Adrenal gland (tissue), 12 donors: ENCODE results near the gene RAD23B. TPM values are rescaled to one million over a fixed set of nuclear protein-coding genes. Genes with fewer than 3 reads are reported as not detected.

Source experiments
- DNase-seq, 7 donors: peaks; one replicate each; pipeline ENCODE4 v3.0.0-alpha.2; 2019 to 2020
- H3K27ac ChIP-seq, 5 donors: fragments of 200-600 bp; sonication (generic) in 4 of 5; 1 replicate in 3 of 5; 2 replicates in 2 of 5; pipeline versions ENCODE4 v1.5.1 to v1.8.0; 2016 to 2020; ENCODE audit warnings: mild to moderate bottlenecking in 1 of 5
- H3K27me3 ChIP-seq: fragments of 200-600 bp; 2 replicates; pipeline ENCODE4 v1.8.0; 2021
- H3K36me3 ChIP-seq, 2 donors: fragments of 200-600 bp; replicated peaks in 1 of 2; 1 replicate in 1 of 2; 2 replicates in 1 of 2; pipeline versions ENCODE4 v1.5.1 to v1.8.0; 2018 to 2022
- H3K4me1 ChIP-seq, 2 donors: fragments of 200-600 bp; replicated peaks in 1 of 2; 1 replicate in 1 of 2; 2 replicates in 1 of 2; pipeline versions ENCODE4 v1.5.1 to v1.8.0; 2018 to 2021
- H3K4me3 ChIP-seq, 4 donors: fragments of 200-600 bp; sonication (generic) in 3 of 4; one replicate each; pipeline ENCODE4 v1.5.1; 2016 to 2018
- H3K9me3 ChIP-seq, 3 donors: fragments of 200-600 bp; sonication (generic) in 1 of 3; replicated peaks in 1 of 3; 1 replicate in 2 of 3; 2 replicates in 1 of 3; pipeline versions ENCODE4 v1.5.1 to v1.8.0; 2016 to 2021
- POLR2A ChIP-seq, 2 donors: fragments of 450-650 bp; IDR thresholded peaks; one replicate each; pipeline ENCODE4 v1.6.1; 2017; ENCODE audit warnings: antibody characterized with exemption in 2 of 2, mild to moderate bottlenecking in 2 of 2, moderate library complexity in 1 of 2
- WGBS, 4 donors: extraction: QIAGEN DNeasy Blood & Tissue Kit in 2 of 4; methylation state at CpG; one replicate each; pipeline versions ENCODE4 v1.1.5 to v1.1.7; 2013 to 2017; 5-methylcytosine and 5-hydroxymethylcytosine counted together
- intact Hi-C, 2 donors: fragments of 100-400 bp; cut with DNase I; formaldehyde crosslinking; loops; one replicate each; pipeline versions ENCODE4 v1.14.1 to v1.15.0; 2022 to 2023
- polyA plus RNA-seq, 3 donors: library from polyadenylated mRNA; stranded (reverse); fragments of 200-250 nt in 2 of 3; fragments of 350-450 nt in 1 of 3; fragmentation: Illumina TruSeq in 1 of 3; extraction: RNeasy Lipid Tissue Mini Kit (QIAGEN cat#74804) in 1 of 3; gene quantifications; one replicate each; pipeline ENCODE4 v1.2.3, GENCODE V29; 2013 to 2014
- total RNA-seq, 9 donors: library from RNA; depleted of rRNA in 4 of 9; stranded (reverse); fragments of >200 nt in 4 of 9; fragments of 120-200 nt in 1 of 9; fragmentation: NEBNext Ultra II Directional in 1 of 9; extraction: Animal tissue kit (Norgen Biotek cat#: 25700) in 1 of 9; gene quantifications; one replicate each; pipeline versions ENCODE4 v1.1.0 to v1.2.4, GENCODE V29; 2013 to 2023
- TF ChIP-seq, protein P1 (sequence below), 6 experiments: fragments of 450-650 bp in 4 of 6; fragments of 200-600 bp in 2 of 6; sonication (generic) in 1 of 6; IDR thresholded peaks; 1 replicate in 5 of 6; 2 replicates in 1 of 6; pipeline versions ENCODE4 v1.5.1 to v1.8.0; 2016 to 2021; ENCODE audit warnings: antibody characterized with exemption in 6 of 6, mild to moderate bottlenecking in 2 of 6, moderate library complexity in 1 of 6
- donor health status: healthy with polysubstance abuse.
- donor health status: Bipolar disorder and iron deficiency.
- donor health status: DM: yes; HTN: yes; CAD: no.
- donor health status: DM: no; HTN: no; CAD: no.
- donor health status: DM: no; HTN: no; CAD: no.
- donor health status: DM: yes; HTN: yes; CAD: no.

The RAD23B gene
- total and polyA plus RNA-seq, 12 donors = 31.7 to 222 (median 75.4) TPM

GRCh38 chr9:107261106-107261505, 22.0 kb upstream of the RAD23B start:
- 78 to 83% (median 82%) methylated on average over 5 of the region's 5 CpGs for WGBS, 4 donors
- H3K9me3 ChIP-seq = peaks cover 0 to 7% (median 0%) of the 10 kb centered on the region in 3 donors
- DNase-seq = no peak
- no peaks in the 10 kb centered on the region for H3K27me3 ChIP-seq
- no peak overlapping the region for H3K4me3 ChIP-seq
- intact Hi-C loops = no loop called here
- no peaks in the 10 kb centered on the region for H3K4me1 ChIP-seq
- no peaks in the 10 kb centered on the region for H3K36me3 ChIP-seq
- TF ChIP-seq, protein P1, sequence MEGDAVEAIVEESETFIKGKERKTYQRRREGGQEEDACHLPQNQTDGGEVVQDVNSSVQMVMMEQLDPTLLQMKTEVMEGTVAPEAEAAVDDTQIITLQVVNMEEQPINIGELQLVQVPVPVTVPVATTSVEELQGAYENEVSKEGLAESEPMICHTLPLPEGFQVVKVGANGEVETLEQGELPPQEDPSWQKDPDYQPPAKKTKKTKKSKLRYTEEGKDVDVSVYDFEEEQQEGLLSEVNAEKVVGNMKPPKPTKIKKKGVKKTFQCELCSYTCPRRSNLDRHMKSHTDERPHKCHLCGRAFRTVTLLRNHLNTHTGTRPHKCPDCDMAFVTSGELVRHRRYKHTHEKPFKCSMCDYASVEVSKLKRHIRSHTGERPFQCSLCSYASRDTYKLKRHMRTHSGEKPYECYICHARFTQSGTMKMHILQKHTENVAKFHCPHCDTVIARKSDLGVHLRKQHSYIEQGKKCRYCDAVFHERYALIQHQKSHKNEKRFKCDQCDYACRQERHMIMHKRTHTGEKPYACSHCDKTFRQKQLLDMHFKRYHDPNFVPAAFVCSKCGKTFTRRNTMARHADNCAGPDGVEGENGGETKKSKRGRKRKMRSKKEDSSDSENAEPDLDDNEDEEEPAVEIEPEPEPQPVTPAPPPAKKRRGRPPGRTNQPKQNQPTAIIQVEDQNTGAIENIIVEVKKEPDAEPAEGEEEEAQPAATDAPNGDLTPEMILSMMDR (IDR thresholded peaks at IDR 0.05) = no peak
- H3K27ac ChIP-seq = no peak overlapping the region

DNA sequence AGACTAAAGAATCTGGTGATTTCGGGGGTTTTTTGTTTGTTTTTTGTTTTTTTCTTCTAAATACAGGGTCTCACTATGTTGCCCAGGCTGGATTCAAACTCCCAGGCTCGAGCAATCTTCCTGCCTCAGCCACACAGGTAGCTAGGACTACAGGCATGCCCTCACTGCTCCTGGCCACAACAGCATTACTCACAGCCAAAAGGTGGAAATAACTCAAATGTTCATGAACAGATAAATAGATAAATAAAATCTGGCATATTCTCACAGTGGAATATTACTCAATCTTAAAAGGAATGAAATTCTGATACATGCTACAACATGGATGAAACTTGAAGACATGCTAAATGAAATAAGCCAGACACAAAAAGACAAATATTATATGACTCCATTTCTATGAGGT, 19.8 kb upstream of the RAD23B start:
- DNase-seq = no peak
- Histone ChIP-seq H3K4me3 (no peak overlapping the region), H3K36me3 (no peaks in the 10 kb centered on the region), H3K27ac (no peak overlapping the region), H3K4me1 (no peaks in the 10 kb centered on the region), H3K27me3 (peaks cover 6% of the 10 kb centered on the region), H3K9me3 (peaks cover 0 to 7% (median 0%) of the 10 kb centered on the region in 3 donors)
- intact Hi-C loops = no loop called here
- WGBS, 4 donors = 62 to 70% (median 69%) methylated on average over 2 of the region's 2 CpGs
- TF ChIP-seq POLR2A (IDR thresholded peaks at IDR 0.05) = no peak
- TF ChIP-seq, protein P1 (IDR thresholded peaks at IDR 0.05) = no peak

- H3K27me3 ChIP-seq = peaks cover 12% of the 10 kb centered on the region
- no peak overlapping the region for H3K4me3 ChIP-seq
- 78 to 86% (median 83%) methylated on average over 7 of the region's 7 CpGs for WGBS, 4 donors
- intact Hi-C loops = no loop called here
- no peaks in the 10 kb centered on the region for H3K4me1 ChIP-seq
- DNase-seq = no peak
- no peaks in the 10 kb centered on the region for H3K36me3 ChIP-seq
- no peak overlapping the region for H3K27ac ChIP-seq
- TF ChIP-seq, protein P1 (IDR thresholded peaks at IDR 0.05) = no peak
- H3K9me3 ChIP-seq = peaks cover 0 to 7% (median 0%) of the 10 kb centered on the region in 3 donors
Observed at GRCh38 chr9:107266624-107267368, 16.3 kb upstream of the RAD23B start.

GRCh38 chr9:107268560-107268959, 14.5 kb upstream of the RAD23B start:
- H3K9me3 ChIP-seq = peaks cover 0 to 7% (median 0%) of the 10 kb centered on the region in 3 donors
- no peak for DNase-seq

More at GRCh38 chr9:107268560-107268959, 14.5 kb upstream of the RAD23B start:
- Histone ChIP-seq H3K4me1 (no peaks in the 10 kb centered on the region), H3K27ac (no peak overlapping the region), H3K36me3 (no peaks in the 10 kb centered on the region), H3K27me3 (peaks cover 12% of the 10 kb centered on the region), H3K4me3 (no peak overlapping the region)
- 82 to 92% (median 89%) methylated on average over 2 of the region's 2 CpGs for WGBS, 4 donors
- TF ChIP-seq, protein P1 (IDR thresholded peaks at IDR 0.05) = no peak
- TF ChIP-seq POLR2A (IDR thresholded peaks at IDR 0.05) = no peak
- intact Hi-C loops = no loop called here
